ENCODE measurements around the gene PCA3.

PCA3 gene

GRCh38 chr9:76758476-76758875 lies 5.8 kb upstream of the PCA3 start:
- DNase-seq = no peak

GRCh38 chr9:76759732-76760131 lies 4.5 kb upstream of the PCA3 start:
- DNase-seq = peak in 1 of 2 experiments; percentile 11

GRCh38 chr9:76761448-76761847 lies 2.8 kb upstream of the PCA3 start:
- DNase-seq = no peak

- DNase-seq = peak in 1 of 2 experiments; percentile 42
Observed at GRCh38 chr9:76766126-76766525, 1.9 kb downstream of the PCA3 start.

- DNase-seq = no peak
Observed at GRCh38 chr9:76772686-76773445, 8.6 kb downstream of the PCA3 start.

- DNase-seq = no peak
Observed at GRCh38 chr9:76784881-76785280, 20.6 kb downstream of the PCA3 start.

GRCh38 chr9:76785501-76785900 lies 21.3 kb downstream of the PCA3 start:
- DNase-seq = no peak

GRCh38 chr9:76787677-76788076 lies 23.4 kb downstream of the PCA3 start:
- DNase-seq = no peak

- no peak for DNase-seq
Observed at GRCh38 chr9:76789840-76790239, 25.6 kb downstream of the PCA3 start.

GRCh38 chr9:76793784-76794431 lies 29.7 kb downstream of the PCA3 start:
- no peak for DNase-seq

- DNase-seq = no peak
Observed at GRCh38 chr9:76796296-76796695, 32.1 kb downstream of the PCA3 start.

- no peak for DNase-seq
Observed at GRCh38 chr9:76798527-76798926, 34.3 kb downstream of the PCA3 start.

GRCh38 chr9:76799473-76799872 lies 35.2 kb downstream of the PCA3 start:
- no peak for DNase-seq

GRCh38 chr9:76800901-76801300 lies 36.7 kb downstream of the PCA3 start:
- no peak for DNase-seq

GRCh38 chr9:76803083-76803482 lies 38.8 kb downstream of the PCA3 start:
- no peak for DNase-seq

- no peak for DNase-seq
Observed at GRCh38 chr9:76803762-76804161, 39.5 kb downstream of the PCA3 start.

- no peak for DNase-seq
Observed at GRCh38 chr9:76808636-76809035, 44.4 kb downstream of the PCA3 start.

- peak; percentile 10 to 33 for DNase-seq
Observed at GRCh38 chr9:76810377-76810957, 46.2 kb downstream of the PCA3 start.

GRCh38 chr9:76812591-76812990 lies 48.4 kb downstream of the PCA3 start:
- DNase-seq = no peak

GRCh38 chr9:76817489-76817888 lies 53.3 kb downstream of the PCA3 start:
- DNase-seq = no peak

- no peak for DNase-seq
Observed at GRCh38 chr9:76818271-76818670, 54.0 kb downstream of the PCA3 start.

GRCh38 chr9:76820431-76820830 lies 56.2 kb downstream of the PCA3 start:
- no peak for DNase-seq

- no peak for DNase-seq
Observed at GRCh38 chr9:76827296-76828080, 63.2 kb downstream of the PCA3 start.
